ENCODE results near the gene FABP7. TPM values are rescaled to one million over a fixed set of nuclear protein-coding genes. Genes with fewer than 3 reads are reported as not detected.
"Not testable (repeated sequence)": the region's sequence is repeated elsewhere in the genome, so short reads cannot be mapped to it uniquely, and the experiment has no call there.

The FABP7 gene
- total RNA-seq, 1 donor = not detected

DNA sequence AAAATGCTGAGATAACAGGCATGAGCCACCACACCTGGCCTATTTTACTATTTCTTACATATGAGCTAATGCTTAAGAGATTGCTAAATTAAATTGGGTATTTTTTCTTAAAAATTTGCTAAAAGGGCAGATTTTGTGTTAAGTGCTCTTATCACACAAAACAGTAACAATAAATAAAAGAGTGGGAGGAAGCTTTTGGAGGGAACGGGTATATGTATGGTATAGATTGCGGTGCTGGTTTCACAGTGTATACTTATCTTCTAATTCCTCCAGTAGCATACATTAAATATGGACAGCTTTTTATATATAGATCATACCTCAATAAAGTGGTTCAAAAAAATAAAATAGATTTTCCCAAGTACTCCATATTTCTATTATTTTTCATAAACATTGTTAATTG is 39.4 kb upstream of the FABP7 start:
- Histone ChIP-seq H3K27me3 (ENCODE audit: insufficient read depth, low read length) (peaks cover 3% of the 10 kb centered on the region), H3K36me3 (ENCODE audit: insufficient read depth, low read length) (no peaks in the 10 kb centered on the region), H3K9me3 (ENCODE audit: low read depth, low read length) (no peaks in the 10 kb centered on the region), H3K27ac (ENCODE audit: low read depth, low read length) (no peak overlapping the region), H3K4me3 (ENCODE audit: insufficient read depth, low read length) (no peak overlapping the region), H3K79me2 (ENCODE audit: insufficient read depth, low read length) (no peaks in the 10 kb centered on the region), H2AFZ (ENCODE audit: low read length) (no peak overlapping the region), H3K4me1 (ENCODE audit: insufficient read depth, low read length) (no peaks in the 10 kb centered on the region), H4K20me1 (ENCODE audit: insufficient read depth, low read length) (no peaks in the 10 kb centered on the region), H3K4me2 (ENCODE audit: insufficient read depth, low read length) (no peak overlapping the region)
- DNase-seq (ENCODE audit: insufficient read length, low spot score, missing footprints) = no peak
- TF ChIP-seq, protein P1, sequence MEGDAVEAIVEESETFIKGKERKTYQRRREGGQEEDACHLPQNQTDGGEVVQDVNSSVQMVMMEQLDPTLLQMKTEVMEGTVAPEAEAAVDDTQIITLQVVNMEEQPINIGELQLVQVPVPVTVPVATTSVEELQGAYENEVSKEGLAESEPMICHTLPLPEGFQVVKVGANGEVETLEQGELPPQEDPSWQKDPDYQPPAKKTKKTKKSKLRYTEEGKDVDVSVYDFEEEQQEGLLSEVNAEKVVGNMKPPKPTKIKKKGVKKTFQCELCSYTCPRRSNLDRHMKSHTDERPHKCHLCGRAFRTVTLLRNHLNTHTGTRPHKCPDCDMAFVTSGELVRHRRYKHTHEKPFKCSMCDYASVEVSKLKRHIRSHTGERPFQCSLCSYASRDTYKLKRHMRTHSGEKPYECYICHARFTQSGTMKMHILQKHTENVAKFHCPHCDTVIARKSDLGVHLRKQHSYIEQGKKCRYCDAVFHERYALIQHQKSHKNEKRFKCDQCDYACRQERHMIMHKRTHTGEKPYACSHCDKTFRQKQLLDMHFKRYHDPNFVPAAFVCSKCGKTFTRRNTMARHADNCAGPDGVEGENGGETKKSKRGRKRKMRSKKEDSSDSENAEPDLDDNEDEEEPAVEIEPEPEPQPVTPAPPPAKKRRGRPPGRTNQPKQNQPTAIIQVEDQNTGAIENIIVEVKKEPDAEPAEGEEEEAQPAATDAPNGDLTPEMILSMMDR (IDR thresholded peaks at IDR 0.05; ENCODE audit: extremely low read depth, low read depth, low read length) = no peak

DNA sequence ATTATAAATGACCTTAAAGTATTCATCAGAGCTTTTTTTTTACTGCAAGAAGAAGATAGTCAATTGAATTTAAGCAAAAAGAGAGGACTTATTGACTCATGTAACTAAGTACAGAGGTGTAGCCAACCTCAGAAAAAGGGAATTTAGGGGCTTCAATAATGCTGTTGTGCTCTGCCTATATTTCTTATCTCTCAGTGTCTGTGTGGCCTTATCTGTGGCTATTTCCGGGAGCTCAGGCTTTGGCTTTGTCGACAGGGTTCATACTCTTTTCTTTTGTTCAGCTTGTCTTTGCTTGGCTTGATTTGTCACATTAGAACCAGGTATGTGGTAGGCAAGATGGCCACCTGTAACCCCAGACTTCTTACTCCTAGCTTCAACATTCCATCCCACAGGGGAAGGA is 38.6 kb upstream of the FABP7 start:
- no peaks in the 10 kb centered on the region for H3K9me3 ChIP-seq (ENCODE audit: low read depth, low read length)
- no peak overlapping the region for H2AFZ ChIP-seq (ENCODE audit: low read length)
- TF ChIP-seq, protein P1 (IDR thresholded peaks at IDR 0.05; ENCODE audit: extremely low read depth, low read depth, low read length) = no peak
- no peaks in the 10 kb centered on the region for H3K36me3 ChIP-seq (ENCODE audit: insufficient read depth, low read length)
- H4K20me1 ChIP-seq (ENCODE audit: insufficient read depth, low read length) = no peaks in the 10 kb centered on the region
- peaks cover 3% of the 10 kb centered on the region for H3K27me3 ChIP-seq (ENCODE audit: insufficient read depth, low read length)
- no peak overlapping the region for H3K4me3 ChIP-seq (ENCODE audit: insufficient read depth, low read length)
- H3K79me2 ChIP-seq (ENCODE audit: insufficient read depth, low read length) = no peaks in the 10 kb centered on the region
- no peaks in the 10 kb centered on the region for H3K4me1 ChIP-seq (ENCODE audit: insufficient read depth, low read length)
- H3K27ac ChIP-seq (ENCODE audit: low read depth, low read length) = no peak overlapping the region
- no peak overlapping the region for H3K4me2 ChIP-seq (ENCODE audit: insufficient read depth, low read length)
- DNase-seq (ENCODE audit: insufficient read length, low spot score, missing footprints) = no peak

DNA sequence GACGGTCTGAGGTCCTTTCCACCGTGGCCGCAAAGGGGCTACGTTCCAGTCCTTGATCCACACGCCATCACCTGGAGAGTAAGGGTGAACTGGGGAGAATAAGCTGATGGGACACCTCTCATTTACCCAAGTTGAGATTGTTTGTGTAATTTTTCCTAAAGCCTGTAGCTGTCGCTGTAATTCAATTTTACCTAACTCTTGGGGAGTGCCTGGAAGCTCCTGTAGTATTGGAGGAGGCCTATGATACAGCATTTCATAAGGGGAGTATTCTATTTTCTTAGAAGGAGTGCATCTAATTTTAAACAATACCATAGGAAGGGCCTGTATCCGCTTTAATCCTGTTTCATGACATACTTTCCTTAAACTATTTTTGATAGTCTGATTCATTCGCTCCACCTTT is 35.3 kb upstream of the FABP7 start:
- H3K4me2 ChIP-seq (ENCODE audit: insufficient read depth, low read length); H3K27me3 ChIP-seq (ENCODE audit: insufficient read depth, low read length); H3K36me3 ChIP-seq (ENCODE audit: insufficient read depth, low read length); H2AFZ ChIP-seq (ENCODE audit: low read length); H3K9me3 ChIP-seq (ENCODE audit: low read depth, low read length); H4K20me1 ChIP-seq (ENCODE audit: insufficient read depth, low read length); H3K27ac ChIP-seq (ENCODE audit: low read depth, low read length); H3K4me1 ChIP-seq (ENCODE audit: insufficient read depth, low read length); H3K79me2 ChIP-seq (ENCODE audit: insufficient read depth, low read length); H3K4me3 ChIP-seq (ENCODE audit: insufficient read depth, low read length): not testable (repeated sequence)
- DNase-seq (ENCODE audit: insufficient read length, low spot score, missing footprints) = peak; percentile 45
- TF ChIP-seq, protein P1 (IDR thresholded peaks at IDR 0.05; ENCODE audit: extremely low read depth, low read depth, low read length) = peak; percentile 44

DNA sequence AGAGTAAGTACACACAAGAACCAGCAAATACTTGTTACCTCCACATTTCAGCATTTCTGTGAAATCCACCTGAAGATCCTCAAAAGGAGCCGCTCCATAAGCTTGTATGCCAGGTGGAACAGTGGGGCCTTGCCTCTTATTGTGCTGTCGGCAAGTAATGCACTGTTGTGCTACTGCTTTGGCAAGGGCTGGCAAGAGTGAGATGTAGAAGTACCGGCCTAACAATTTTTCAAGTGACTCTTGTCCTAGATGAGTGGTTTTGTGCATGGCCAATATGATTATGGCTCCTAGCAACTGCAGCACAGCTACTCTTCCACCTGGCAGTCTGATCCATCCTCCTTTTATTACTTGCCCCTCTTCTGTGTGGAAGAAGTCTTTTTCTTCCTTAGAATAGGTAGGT is 34.7 kb upstream of the FABP7 start:
- H3K79me2 ChIP-seq (ENCODE audit: insufficient read depth, low read length); H3K27ac ChIP-seq (ENCODE audit: low read depth, low read length); H3K4me2 ChIP-seq (ENCODE audit: insufficient read depth, low read length); H3K36me3 ChIP-seq (ENCODE audit: insufficient read depth, low read length); H3K4me3 ChIP-seq (ENCODE audit: insufficient read depth, low read length); H3K27me3 ChIP-seq (ENCODE audit: insufficient read depth, low read length); H3K9me3 ChIP-seq (ENCODE audit: low read depth, low read length); H2AFZ ChIP-seq (ENCODE audit: low read length); H4K20me1 ChIP-seq (ENCODE audit: insufficient read depth, low read length); H3K4me1 ChIP-seq (ENCODE audit: insufficient read depth, low read length); DNase-seq (ENCODE audit: insufficient read length, low spot score, missing footprints): not testable (repeated sequence)

DNA sequence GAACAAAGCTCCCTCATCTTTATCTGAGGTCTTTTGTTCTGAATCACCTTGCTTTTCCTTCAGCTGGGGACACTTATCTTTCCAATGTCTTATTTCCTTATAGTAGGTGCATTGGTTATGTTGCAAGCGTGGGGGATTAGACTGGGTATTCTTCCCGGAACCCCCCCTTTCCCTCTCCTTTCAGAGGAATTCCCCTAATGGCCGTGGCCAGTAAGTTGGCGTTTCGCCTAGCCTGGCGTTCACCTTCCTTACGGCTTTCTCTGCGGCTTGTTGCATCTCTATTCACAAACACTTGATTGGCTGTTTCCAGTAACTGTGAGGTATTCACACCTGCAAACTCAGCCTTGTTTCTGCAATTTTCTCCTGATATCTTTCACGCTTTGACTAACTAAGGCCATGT is 32.8 kb upstream of the FABP7 start:
- H3K27ac ChIP-seq (ENCODE audit: low read depth, low read length) = no peak overlapping the region
- H3K4me1 ChIP-seq (ENCODE audit: insufficient read depth, low read length) = no peaks in the 10 kb centered on the region
- no peaks in the 10 kb centered on the region for H3K36me3 ChIP-seq (ENCODE audit: insufficient read depth, low read length)
- no peak overlapping the region for H3K4me3 ChIP-seq (ENCODE audit: insufficient read depth, low read length)
- H3K27me3 ChIP-seq (ENCODE audit: insufficient read depth, low read length) = no peaks in the 10 kb centered on the region
- H3K79me2 ChIP-seq (ENCODE audit: insufficient read depth, low read length) = no peaks in the 10 kb centered on the region
- no peak for DNase-seq (ENCODE audit: insufficient read length, low spot score, missing footprints)
- no peak overlapping the region for H2AFZ ChIP-seq (ENCODE audit: low read length)
- no peaks in the 10 kb centered on the region for H3K9me3 ChIP-seq (ENCODE audit: low read depth, low read length)
- H3K4me2 ChIP-seq (ENCODE audit: insufficient read depth, low read length) = no peak overlapping the region
- TF ChIP-seq, protein P1 (IDR thresholded peaks at IDR 0.05; ENCODE audit: extremely low read depth, low read depth, low read length) = no peak
- no peaks in the 10 kb centered on the region for H4K20me1 ChIP-seq (ENCODE audit: insufficient read depth, low read length)
